ENCODE measurements around the gene MON2.

- TF ChIP-seq CTCF (IDR thresholded peaks at IDR 0.05), result no peak
- TF ChIP-seq POLR2A (IDR thresholded peaks at IDR 0.05), result no peak
- TF ChIP-seq POLR2AphosphoS5 (IDR thresholded peaks at IDR 0.05), result no peak
These were observed 109.9 kb downstream of the MON2 start for GRCh38 chr12:62576503-62576902.
